Fibroblast of upper back skin (primary cell): ENCODE data around the gene LRRC37A3.
A peak's percentile ranks its signal among the peaks of the same experiment; 100 is the strongest.
"Not testable (repeated sequence)": the region's sequence is repeated elsewhere in the genome, so short reads cannot be mapped to it uniquely, and the experiment has no call there.

ENCODE experiments used
- DNase-seq: peaks from one replicate; pipeline ENCODE4 v3.0.0-alpha.2; 2013

The LRRC37A3 gene

GRCh38 chr17:64925244-64925643 is 6.0 kb upstream of the LRRC37A3 start:
- DNase-seq: not testable (repeated sequence)

GRCh38 chr17:64923051-64923568 is 3.8 kb upstream of the LRRC37A3 start:
- not testable (repeated sequence) for DNase-seq

- no peak for DNase-seq
Observed at GRCh38 chr17:64920419-64921172, 1.3 kb upstream of the LRRC37A3 start.

- peak; percentile 8 for DNase-seq
Observed at GRCh38 chr17:64920026-64920418, 744 bp upstream of the LRRC37A3 start.

- not testable (repeated sequence) for DNase-seq
Observed at GRCh38 chr17:64918842-64919288, 413 bp downstream of the LRRC37A3 start.

- not testable (repeated sequence) for DNase-seq
Observed at GRCh38 chr17:64917540-64917939, 1.7 kb downstream of the LRRC37A3 start.

- DNase-seq: not testable (repeated sequence)
Observed at GRCh38 chr17:64915244-64915643, 4.0 kb downstream of the LRRC37A3 start.

GRCh38 chr17:64910191-64910514 is 9.1 kb downstream of the LRRC37A3 start:
- DNase-seq: not testable (repeated sequence)

- not testable (repeated sequence) for DNase-seq
Observed at GRCh38 chr17:64909511-64910190, 9.6 kb downstream of the LRRC37A3 start.

GRCh38 chr17:64904069-64904468 is 15.2 kb downstream of the LRRC37A3 start:
- DNase-seq: not testable (repeated sequence)

- DNase-seq: not testable (repeated sequence)
Observed at GRCh38 chr17:64897136-64897535, 22.1 kb downstream of the LRRC37A3 start.

GRCh38 chr17:64874210-64874609 is 45.1 kb downstream of the LRRC37A3 start:
- DNase-seq: not testable (repeated sequence)

- peak; percentile 33 for DNase-seq
Observed at GRCh38 chr17:64847504-64848466, 71.5 kb downstream of the LRRC37A3 start.

GRCh38 chr17:64846892-64847291 is 72.4 kb downstream of the LRRC37A3 start:
- DNase-seq: peak; percentile 31

GRCh38 chr17:64843918-64844317 is 75.4 kb downstream of the LRRC37A3 start:
- DNase-seq: not testable (repeated sequence)

- not testable (repeated sequence) for DNase-seq
Observed at GRCh38 chr17:64842900-64843299, 76.4 kb downstream of the LRRC37A3 start.

GRCh38 chr17:64840960-64841359 is 78.3 kb downstream of the LRRC37A3 start:
- DNase-seq: not testable (repeated sequence)

- not testable (repeated sequence) for DNase-seq
Observed at GRCh38 chr17:64838513-64838912, 80.8 kb downstream of the LRRC37A3 start.

- peak; percentile 72 for DNase-seq
Observed at GRCh38 chr17:64837018-64837761, 82.1 kb downstream of the LRRC37A3 start.

GRCh38 chr17:64836623-64837017 is 82.7 kb downstream of the LRRC37A3 start:
- not testable (repeated sequence) for DNase-seq

GRCh38 chr17:64834060-64834459 is 85.2 kb downstream of the LRRC37A3 start:
- peak; percentile 37 for DNase-seq

GRCh38 chr17:64830631-64831040 is 88.6 kb downstream of the LRRC37A3 start:
- DNase-seq: not testable (repeated sequence)
